Astrocyte (in vitro differentiated cells and primary cell): ENCODE data around the gene ANKRD12.

Experiments
- CTCF ChIP-seq: IDR thresholded peaks from 2 replicates; pipeline ENCODE4 v1.5.1; 2011; ENCODE audit warnings: low read depth, mild to moderate bottlenecking, inconsistent platforms, low read length, moderate library complexity; ENCODE audit not compliant: insufficient read depth
- EZH2 ChIP-seq: IDR thresholded peaks from 2 replicates; pipeline ENCODE4 v1.6.1; 2012; ENCODE audit warnings: mild to moderate bottlenecking, low read length, inconsistent platforms; ENCODE audit not compliant: insufficient read depth

GRCh38 chr18:9199681-9200080 lies 63.1 kb downstream of the ANKRD12 start:
- TF ChIP-seq EZH2 (no peak), CTCF (no peak)
